ENCODE results near the gene ZNF81.

GRCh38 chrX:47864300-47864699 is 27.6 kb downstream of the ZNF81 start:
- TF ChIP-seq CTCF (conservative IDR thresholded peaks at IDR 0.05 in 1 of 2, IDR thresholded peaks at IDR 0.05 in 1 of 2; ENCODE audit: low read depth in 1 of 2, low read length in 2 of 2) (no peak), EZH2 (IDR thresholded peaks at IDR 0.05; ENCODE audit: low read length, missing control alignments) (no peak)

Measured in fibroblast of lung (primary cell).